ENCODE results near the gene RTEL1. TPM values are rescaled to one million over a fixed set of nuclear protein-coding genes. Genes with fewer than 3 reads are reported as not detected.

Gene RTEL1
- polyA plus RNA-seq, 3 donors = 1.0 to 15.5 (median 4.8) TPM

GRCh38 chr20:63702036-63702665 lies 44.0 kb downstream of the RTEL1 start:
- peaks cover 59% of the 10 kb centered on the region for H4K20me1 ChIP-seq (ENCODE audit: insufficient read depth, low read length)
- H3K27ac Mint-ChIP-seq = no peak overlapping the region

DNA sequence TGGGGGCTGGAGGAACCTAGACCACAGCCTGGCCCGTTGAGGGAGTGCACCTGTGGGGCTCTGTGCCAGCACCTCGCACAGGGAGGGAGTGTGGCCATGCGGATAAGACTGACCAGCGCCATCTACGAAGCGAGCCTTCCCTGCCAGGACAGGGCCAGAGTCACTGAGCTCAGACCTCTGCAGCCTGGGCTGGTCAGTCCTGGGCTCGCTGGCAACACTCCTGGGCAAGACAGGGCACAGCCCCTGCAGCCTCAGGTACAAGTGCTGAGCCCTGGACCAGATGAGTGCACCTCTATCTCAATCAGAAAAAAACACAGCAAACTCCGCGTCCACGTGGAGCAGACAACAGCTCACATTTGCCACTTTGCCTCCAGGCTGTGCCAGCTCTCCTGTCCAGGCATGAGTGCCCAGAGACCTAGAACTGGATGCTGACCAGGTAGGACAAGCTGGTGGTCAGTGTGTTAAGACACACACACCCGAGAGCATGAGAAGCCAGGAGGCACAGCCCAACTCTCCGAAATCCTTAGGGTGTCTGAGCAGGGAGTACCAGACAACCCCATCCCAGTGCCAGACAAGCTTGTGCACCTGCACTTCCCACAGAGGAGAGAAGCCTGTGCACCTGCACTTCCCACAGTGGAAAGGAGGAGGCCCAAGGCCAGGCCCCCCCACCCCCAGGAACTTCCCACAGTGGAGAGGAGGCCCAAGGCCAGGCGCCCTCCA lies 44.8 kb downstream of the RTEL1 start:
- 93% methylated on average over 9 of the region's 13 CpGs for whole genome bisulfite sequencing (ENCODE audit: insufficient coverage)
- no peak overlapping the region for H3K4me3 ChIP-seq (replicated peaks in 1 of 3; ENCODE audit: low read depth in 2 of 3, low read length in 3 of 3)
- Mint-ChIP-seq H3K9me3 (no peaks in the 10 kb centered on the region), H3K4me1 (peaks cover 10% of the 10 kb centered on the region), H3K4me3 (no peak overlapping the region), H3K27ac (no peak overlapping the region), H3K27me3 (ENCODE audit: low read depth in 3 of 3) (peaks cover 0 to 2% (median 2%) of the 10 kb centered on the region in 3 donors), H3K36me3 (peaks cover 26 to 37% of the 10 kb centered on the region in 2 donors)
- H3K36me3 ChIP-seq (replicated peaks in 1 of 2; ENCODE audit: control insufficient read depth in 1 of 2, insufficient read depth in 2 of 2, low read length in 2 of 2) = peaks cover 27 to 29% of the 10 kb centered on the region in 2 donors
- H3K9ac ChIP-seq (ENCODE audit: insufficient read depth, low read length, poor library complexity, severe bottlenecking) = no peak overlapping the region
- H3K27ac ChIP-seq (ENCODE audit: low read depth in 1 of 2, low read length in 2 of 2) = no peak overlapping the region
- intact Hi-C loops (cut with micrococcal nuclease) = no loop called here
- peaks cover 9 to 18% of the 10 kb centered on the region in 2 donors for H3K4me1 ChIP-seq (ENCODE audit: control insufficient read depth in 1 of 2, insufficient read depth in 2 of 2, low read length in 2 of 2)
- TF ChIP-seq, protein P1, sequence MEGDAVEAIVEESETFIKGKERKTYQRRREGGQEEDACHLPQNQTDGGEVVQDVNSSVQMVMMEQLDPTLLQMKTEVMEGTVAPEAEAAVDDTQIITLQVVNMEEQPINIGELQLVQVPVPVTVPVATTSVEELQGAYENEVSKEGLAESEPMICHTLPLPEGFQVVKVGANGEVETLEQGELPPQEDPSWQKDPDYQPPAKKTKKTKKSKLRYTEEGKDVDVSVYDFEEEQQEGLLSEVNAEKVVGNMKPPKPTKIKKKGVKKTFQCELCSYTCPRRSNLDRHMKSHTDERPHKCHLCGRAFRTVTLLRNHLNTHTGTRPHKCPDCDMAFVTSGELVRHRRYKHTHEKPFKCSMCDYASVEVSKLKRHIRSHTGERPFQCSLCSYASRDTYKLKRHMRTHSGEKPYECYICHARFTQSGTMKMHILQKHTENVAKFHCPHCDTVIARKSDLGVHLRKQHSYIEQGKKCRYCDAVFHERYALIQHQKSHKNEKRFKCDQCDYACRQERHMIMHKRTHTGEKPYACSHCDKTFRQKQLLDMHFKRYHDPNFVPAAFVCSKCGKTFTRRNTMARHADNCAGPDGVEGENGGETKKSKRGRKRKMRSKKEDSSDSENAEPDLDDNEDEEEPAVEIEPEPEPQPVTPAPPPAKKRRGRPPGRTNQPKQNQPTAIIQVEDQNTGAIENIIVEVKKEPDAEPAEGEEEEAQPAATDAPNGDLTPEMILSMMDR (IDR thresholded peaks at IDR 0.05) = no peak
- DNase-seq = no peak
- no peaks in the 10 kb centered on the region for H3K27me3 ChIP-seq (ENCODE audit: control insufficient read depth in 2 of 2, insufficient read depth in 2 of 2, low read length in 2 of 2)
- no peak overlapping the region for H2AFZ ChIP-seq (ENCODE audit: insufficient read depth, low read depth, low read length, poor library complexity, severe bottlenecking)
- no peaks in the 10 kb centered on the region for H3K9me3 ChIP-seq (replicated peaks in 1 of 2; ENCODE audit: control insufficient read depth in 1 of 2, insufficient read depth in 1 of 2, low read length in 2 of 2)
- H4K20me1 ChIP-seq (ENCODE audit: insufficient read depth, low read length) = peaks cover 52% of the 10 kb centered on the region
- no peak overlapping the region for H3K4me2 ChIP-seq (replicated peaks; ENCODE audit: extremely low read depth, low read length, poor library complexity, severe bottlenecking)
- H3K79me2 ChIP-seq (ENCODE audit: insufficient read depth, low read length) = peaks cover 26% of the 10 kb centered on the region

More at GRCh38 chr20:63702036-63702665, 44.0 kb downstream of the RTEL1 start:
- Histone ChIP-seq H2AFZ (ENCODE audit: insufficient read depth, low read depth, low read length, poor library complexity, severe bottlenecking) (no peak overlapping the region), H3K79me2 (ENCODE audit: insufficient read depth, low read length) (peaks cover 21% of the 10 kb centered on the region), H3K27ac (ENCODE audit: low read depth in 1 of 2, low read length in 2 of 2) (no peak overlapping the region), H3K4me2 (replicated peaks; ENCODE audit: extremely low read depth, low read length, poor library complexity, severe bottlenecking) (no peak overlapping the region), H3K4me3 (replicated peaks in 1 of 3; ENCODE audit: low read depth in 2 of 3, low read length in 3 of 3) (no peak overlapping the region), H3K36me3 (replicated peaks in 1 of 2; ENCODE audit: control insufficient read depth in 1 of 2, insufficient read depth in 2 of 2, low read length in 2 of 2) (peaks cover 27 to 29% of the 10 kb centered on the region in 2 donors), H3K9ac (ENCODE audit: insufficient read depth, low read length, poor library complexity, severe bottlenecking) (no peak overlapping the region), H3K4me1 (ENCODE audit: control insufficient read depth in 1 of 2, insufficient read depth in 2 of 2, low read length in 2 of 2) (peaks cover 13 to 14% of the 10 kb centered on the region in 2 donors), H3K9me3 (replicated peaks in 1 of 2; ENCODE audit: control insufficient read depth in 1 of 2, insufficient read depth in 1 of 2, low read length in 2 of 2) (no peaks in the 10 kb centered on the region), H3K27me3 (ENCODE audit: control insufficient read depth in 2 of 2, insufficient read depth in 2 of 2, low read length in 2 of 2) (peaks cover 0 to 4% of the 10 kb centered on the region in 2 donors)
- Mint-ChIP-seq H3K9me3 (no peaks in the 10 kb centered on the region), H3K27me3 (ENCODE audit: low read depth in 3 of 3) (peaks cover 2 to 9% (median 3%) of the 10 kb centered on the region in 3 donors), H3K4me3 (no peak overlapping the region), H3K36me3 (peaks cover 26 to 37% of the 10 kb centered on the region in 2 donors), H3K4me1 (peaks cover 14% of the 10 kb centered on the region)
- intact Hi-C loops (cut with micrococcal nuclease) = no loop called here
- TF ChIP-seq, protein P1 (IDR thresholded peaks at IDR 0.05) = no peak
- DNase-seq = no peak
- 97% methylated on average over 15 of the region's 16 CpGs for WGBS (ENCODE audit: insufficient coverage)
